ENCODE measurements around the gene ANKRD24.

DNA sequence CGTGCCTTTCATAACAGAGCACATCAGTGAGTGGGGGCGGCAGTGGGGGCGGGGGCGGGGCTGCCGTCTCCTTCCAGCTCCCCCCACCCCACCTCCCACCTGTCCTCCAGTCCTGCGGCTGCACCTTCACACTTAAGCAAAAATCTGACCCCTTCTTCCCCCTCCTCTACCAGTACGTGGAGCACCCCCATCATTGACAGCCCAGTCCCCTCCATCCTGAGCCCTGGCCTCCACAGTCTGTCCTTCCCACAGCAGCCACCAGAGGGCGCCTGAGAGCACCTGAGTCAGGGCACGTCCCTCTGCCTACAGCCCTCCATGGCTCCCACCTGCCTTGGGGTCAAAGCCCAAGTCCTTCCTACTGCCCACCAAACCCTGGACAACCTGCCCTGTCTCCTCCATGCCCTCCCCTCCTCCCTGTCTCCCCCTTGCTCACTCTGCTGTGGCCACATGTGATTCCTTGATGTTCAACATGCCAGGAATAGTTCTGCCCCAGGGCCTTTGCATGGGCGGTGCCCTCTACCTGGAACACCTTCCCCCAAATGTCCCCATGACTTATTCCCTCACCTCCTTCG lies 50.9 kb downstream of the ANKRD24 start:
- TF ChIP-seq CTCF (IDR thresholded peaks at IDR 0.05) (peak; percentile 86), ZFX (IDR thresholded peaks at IDR 0.05; ENCODE audit: borderline replicate concordance) (no peak)

Data from 22Rv1 (cell line).